Measurements from ENCODE around the gene WRNIP1. TPM values are rescaled to one million over a fixed set of nuclear protein-coding genes. Genes with fewer than 3 reads are reported as not detected.

Gene WRNIP1
- total RNA-seq, 1 experiment from 2014 or later = 38.1 TPM

DNA sequence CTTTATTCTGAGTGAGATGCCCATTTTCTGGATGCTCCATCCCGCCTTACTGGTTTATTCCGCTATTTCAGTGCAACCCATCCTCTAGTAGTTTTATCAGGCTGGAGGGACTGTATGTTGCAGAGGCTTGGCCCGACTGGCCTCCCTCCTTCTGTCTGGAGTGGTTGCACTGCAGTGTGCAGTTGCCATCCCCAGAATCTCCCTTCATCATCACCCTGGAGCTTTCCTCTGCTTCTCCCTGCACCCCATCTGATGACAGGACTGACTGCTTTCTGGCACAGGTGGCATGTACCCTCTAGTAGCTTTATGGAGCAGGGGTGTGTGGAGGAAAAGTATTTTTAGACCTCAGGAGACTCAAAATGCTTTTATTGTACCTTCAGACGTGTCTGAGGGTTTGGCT, 21.1 kb downstream of the WRNIP1 start:
- Histone ChIP-seq H2BK20ac (ENCODE audit: low read depth, low read length, poor library complexity, severe bottlenecking) (no peak overlapping the region), H4K8ac (replicated peaks; ENCODE audit: insufficient read length, low read depth, low read length) (no peak overlapping the region), H2AK5ac (ENCODE audit: insufficient read length, low read length) (no peak overlapping the region), H2BK5ac (ENCODE audit: insufficient read length, low read length) (no peak overlapping the region), H3K18ac (ENCODE audit: insufficient read length, low read depth, low read length) (no peak overlapping the region), H3K79me2 (ENCODE audit: insufficient read depth, low read length) (no peaks in the 10 kb centered on the region), H3K79me1 (ENCODE audit: insufficient read depth, low read depth, low read length, poor library complexity, severe bottlenecking) (no peaks in the 10 kb centered on the region), H3K4me1 (ENCODE audit: insufficient read depth, low read length) (no peaks in the 10 kb centered on the region), H4K5ac (ENCODE audit: insufficient read length, low read depth, low read length) (no peak overlapping the region), H4K91ac (ENCODE audit: insufficient read length, low read depth, low read length) (no peak overlapping the region), H3T11ph (ENCODE audit: low read length) (no peak overlapping the region), H3K56ac (ENCODE audit: insufficient read length, low read depth, low read length) (no peak overlapping the region), H3K27ac (ENCODE audit: insufficient read length, low read depth, low read length) (no peak overlapping the region), H3K14ac (ENCODE audit: insufficient read depth, low read length) (no peak overlapping the region), H3K4me2 (ENCODE audit: insufficient read depth, insufficient read length, low read length) (no peak overlapping the region), H4K20me1 (ENCODE audit: control insufficient read depth, insufficient read depth, insufficient read length) (no peaks in the 10 kb centered on the region), H3K9ac (ENCODE audit: extremely low read depth, insufficient read length, low read length) (no peak overlapping the region), H3K27me3 (ENCODE audit: insufficient read depth, low read length) (no peaks in the 10 kb centered on the region), H3K4ac (ENCODE audit: low read depth, low read length) (no peak overlapping the region), H2BK12ac (ENCODE audit: insufficient read length, low read depth, low read length) (no peak overlapping the region), H3K23ac (ENCODE audit: insufficient read length, low read depth, low read length) (no peak overlapping the region), H2BK120ac (ENCODE audit: low read depth, low read length, poor library complexity, severe bottlenecking) (no peak overlapping the region), H2AFZ (ENCODE audit: low read length) (no peak overlapping the region), H3K23me2 (ENCODE audit: insufficient read length, low read depth, low read length, poor library complexity, severe bottlenecking) (no peaks in the 10 kb centered on the region), H3K9me3 (ENCODE audit: control insufficient read depth, low read depth, low read length) (no peaks in the 10 kb centered on the region), H2BK15ac (ENCODE audit: low read depth, low read length) (no peak overlapping the region)
- Mint-ChIP-seq H3K9me3 (no peaks in the 10 kb centered on the region; a peak in 1 of 5 replicates), H3K4me3 (no peak overlapping the region; a peak in 1 of 5 replicates), H3K36me3 (ENCODE audit: insufficient read depth in 1 of 3, low read depth in 3 of 3) (peaks cover 23 to 36% (median 30%) of the 10 kb centered on the region in 3 experiments), H3K27ac (no peak overlapping the region), H3K27me3 (ENCODE audit: low read depth) (no peaks in the 10 kb centered on the region; the same call in 1 of the 2 replicates), H3K4me1 (peaks cover 14 to 15% of the 10 kb centered on the region in 2 experiments)
- TF ChIP-seq, protein P1, sequence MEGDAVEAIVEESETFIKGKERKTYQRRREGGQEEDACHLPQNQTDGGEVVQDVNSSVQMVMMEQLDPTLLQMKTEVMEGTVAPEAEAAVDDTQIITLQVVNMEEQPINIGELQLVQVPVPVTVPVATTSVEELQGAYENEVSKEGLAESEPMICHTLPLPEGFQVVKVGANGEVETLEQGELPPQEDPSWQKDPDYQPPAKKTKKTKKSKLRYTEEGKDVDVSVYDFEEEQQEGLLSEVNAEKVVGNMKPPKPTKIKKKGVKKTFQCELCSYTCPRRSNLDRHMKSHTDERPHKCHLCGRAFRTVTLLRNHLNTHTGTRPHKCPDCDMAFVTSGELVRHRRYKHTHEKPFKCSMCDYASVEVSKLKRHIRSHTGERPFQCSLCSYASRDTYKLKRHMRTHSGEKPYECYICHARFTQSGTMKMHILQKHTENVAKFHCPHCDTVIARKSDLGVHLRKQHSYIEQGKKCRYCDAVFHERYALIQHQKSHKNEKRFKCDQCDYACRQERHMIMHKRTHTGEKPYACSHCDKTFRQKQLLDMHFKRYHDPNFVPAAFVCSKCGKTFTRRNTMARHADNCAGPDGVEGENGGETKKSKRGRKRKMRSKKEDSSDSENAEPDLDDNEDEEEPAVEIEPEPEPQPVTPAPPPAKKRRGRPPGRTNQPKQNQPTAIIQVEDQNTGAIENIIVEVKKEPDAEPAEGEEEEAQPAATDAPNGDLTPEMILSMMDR (conservative IDR thresholded peaks at IDR 0.05) = no peak
- WGBS (ENCODE audit: extremely low coverage, insufficient read length, low lambda C conversion rate) = no CpG with 5 or more reads among the region's 4 CpGs
- DNase-seq = no peak
